Anterior cingulate cortex (tissue), 58 donors: ENCODE data around the gene EFCC1.
A peak's percentile ranks its signal among the peaks of the same experiment; 100 is the strongest.
"Not testable (repeated sequence)": the region's sequence is repeated elsewhere in the genome, so short reads cannot be mapped to it uniquely, and the experiment has no call there.

ENCODE experiments used
- DNase-seq, 58 donors: peaks; one replicate each; lab custom pipeline; 2025; lab: John Stamatoyannopoulos, UW

EFCC1 gene

DNA sequence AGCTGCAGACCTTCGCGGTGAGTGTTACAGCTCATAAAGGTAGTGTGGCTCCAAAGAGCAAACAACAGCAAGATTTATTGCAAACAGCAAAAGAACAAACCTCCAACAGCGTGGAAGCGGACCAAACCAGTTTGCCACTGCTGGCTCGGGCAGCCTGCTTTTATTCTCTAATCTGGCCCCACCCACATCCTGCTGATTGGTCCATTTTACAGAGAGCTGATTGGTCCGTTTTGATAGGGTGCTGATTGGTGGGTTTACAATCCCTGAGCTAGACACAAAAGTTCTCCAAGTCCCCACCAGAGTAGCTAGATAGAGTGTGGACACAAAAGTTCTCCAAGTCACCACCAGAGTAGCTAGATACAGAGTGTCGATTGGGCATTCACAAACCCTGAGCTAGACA lies 66.6 kb downstream of the EFCC1 start:
- DNase-seq, result not testable (repeated sequence)

DNA sequence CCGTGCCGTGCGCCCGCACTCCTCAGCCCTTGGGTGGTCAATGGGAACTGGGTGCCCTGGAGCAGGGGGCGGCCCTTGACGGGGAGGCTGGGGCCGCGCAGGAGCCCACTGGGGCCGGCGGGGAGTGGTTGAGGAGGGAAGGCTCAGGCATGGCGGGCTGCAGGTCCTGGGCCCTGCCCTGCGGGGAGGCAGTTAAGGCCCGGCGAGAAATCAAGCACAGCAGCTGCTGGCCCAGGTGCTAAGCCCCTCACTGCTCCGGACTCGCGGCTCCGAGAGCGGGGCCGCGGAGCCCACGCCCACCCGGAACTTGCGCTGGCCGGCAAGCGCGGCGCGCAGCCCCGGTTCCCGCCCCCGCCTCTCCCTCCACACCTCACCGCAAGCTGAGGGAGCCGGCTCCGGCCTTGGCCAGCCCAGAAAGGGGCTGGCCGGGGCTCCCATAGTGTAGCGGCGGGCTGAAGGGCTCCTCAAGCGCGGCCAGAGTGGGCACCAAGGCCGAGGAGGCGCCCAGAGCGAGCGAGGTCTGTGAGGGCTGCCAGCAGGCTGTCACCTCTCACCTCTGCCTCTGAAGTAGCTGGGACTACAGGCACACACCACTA lies 67.3 kb downstream of the EFCC1 start:
- no peak for DNase-seq

DNA sequence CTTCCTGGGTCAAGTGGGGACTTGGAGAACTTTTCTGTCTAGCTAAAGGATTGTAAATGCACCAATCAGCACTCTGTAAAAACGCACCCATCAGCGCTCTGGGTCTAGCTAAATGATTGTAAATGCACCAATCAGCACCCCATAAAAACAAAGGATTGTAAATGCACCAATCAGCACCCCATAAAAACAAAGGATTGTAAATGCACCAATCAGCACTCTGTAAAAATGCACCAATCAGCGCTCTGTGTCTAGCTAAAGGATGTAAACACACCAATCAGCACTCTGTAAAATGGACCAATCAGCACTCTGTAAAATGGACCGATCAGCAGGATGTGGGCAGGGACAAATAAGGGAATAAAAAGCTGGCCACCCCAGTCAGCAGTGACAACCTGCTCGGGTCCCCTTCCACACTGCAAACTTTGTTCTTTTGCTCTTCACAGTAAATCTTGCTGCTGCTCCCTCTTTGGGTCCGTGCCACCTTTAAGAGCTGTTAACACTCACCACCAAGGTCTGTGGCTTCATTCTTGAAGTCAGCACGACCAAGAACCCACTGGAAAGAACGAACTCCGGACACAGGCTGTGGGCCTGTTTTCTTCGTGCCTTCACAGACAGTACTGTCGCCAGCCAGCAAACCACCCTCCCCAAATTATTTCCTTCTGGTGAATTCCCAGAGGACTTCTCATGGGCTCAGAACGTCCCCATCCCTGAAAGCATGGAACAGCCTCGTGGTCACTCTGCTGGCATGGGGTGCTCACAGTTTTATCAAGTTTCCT lies 68.4 kb downstream of the EFCC1 start:
- DNase-seq, result not testable (repeated sequence)

DNA sequence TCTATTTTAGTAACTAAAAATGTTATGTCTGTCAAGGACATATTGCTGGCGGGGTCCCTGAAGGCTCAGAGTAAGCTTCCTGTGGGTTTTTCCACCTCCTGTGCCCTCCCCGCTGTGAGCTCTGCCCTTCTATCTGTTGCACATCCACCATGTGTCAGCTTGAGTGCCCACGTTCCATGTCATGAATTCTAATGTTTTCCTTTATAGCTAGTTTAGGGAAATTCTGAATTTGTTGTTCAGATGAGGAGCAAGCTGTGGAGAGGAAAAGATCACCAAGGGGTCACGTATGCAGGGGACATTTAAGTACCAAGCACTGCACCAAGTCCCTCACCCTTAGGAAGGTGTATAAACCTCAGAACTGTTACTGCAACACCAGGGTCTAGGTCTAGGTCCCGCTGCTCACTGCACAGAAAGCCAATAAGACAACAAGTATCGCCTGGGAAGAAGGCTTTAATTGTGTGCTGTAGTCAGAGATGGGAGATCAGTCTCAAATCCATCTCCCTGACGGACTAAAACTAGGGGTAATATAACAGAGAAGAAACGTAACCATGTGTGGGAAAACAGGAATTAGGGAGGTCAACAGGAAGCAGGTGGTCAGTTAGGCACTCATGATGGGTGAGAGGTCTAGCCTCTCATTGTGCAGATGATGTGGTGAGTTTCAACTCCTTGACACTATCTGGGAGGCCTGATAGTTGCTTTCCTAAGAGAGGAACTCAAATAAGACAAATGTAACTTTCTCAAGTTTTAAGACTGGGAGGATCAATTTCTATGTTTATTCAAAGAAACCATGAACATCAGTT lies 69.2 kb downstream of the EFCC1 start:
- DNase-seq, result no peak

DNA sequence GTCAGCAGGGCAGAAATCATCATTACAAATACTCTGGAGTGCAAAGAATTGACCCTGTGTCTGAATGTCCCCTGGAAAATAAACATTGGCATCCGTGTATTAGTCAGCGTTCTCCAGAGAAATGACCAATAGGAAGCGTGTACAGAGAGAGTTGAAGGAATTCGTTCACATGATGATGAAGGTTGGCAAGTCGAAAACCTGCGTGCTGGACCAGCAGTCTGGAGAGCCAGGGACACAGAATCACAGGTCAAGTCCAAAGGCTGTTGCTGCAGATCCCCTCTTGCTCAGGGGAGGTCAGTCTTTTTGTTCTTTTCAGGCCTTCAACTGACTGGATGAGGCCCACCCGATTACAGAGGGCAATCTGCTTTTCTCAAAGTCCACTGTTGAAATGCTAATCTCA lies 76.1 kb downstream of the EFCC1 start:
- no peak for DNase-seq

DNA sequence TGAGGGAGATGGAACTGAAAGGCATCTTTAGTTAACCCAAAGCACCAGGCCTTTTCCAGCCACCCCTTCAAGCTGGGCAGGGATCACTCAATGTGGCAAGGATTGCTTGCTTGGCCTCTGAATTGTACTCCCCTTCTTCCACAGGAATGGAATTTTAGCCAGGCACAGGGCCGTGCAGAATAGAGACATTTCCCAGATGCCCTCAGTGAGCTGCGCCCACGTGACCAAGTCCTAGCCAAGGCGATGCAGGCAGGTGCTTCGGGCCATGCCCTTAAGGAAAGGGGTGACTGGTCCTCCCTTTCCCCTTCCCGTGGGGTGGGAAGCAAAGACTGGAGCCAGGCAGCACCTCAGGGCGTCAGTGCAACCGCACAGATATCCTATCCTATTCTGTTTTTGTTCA lies 77.4 kb downstream of the EFCC1 start:
- no peak for DNase-seq

DNA sequence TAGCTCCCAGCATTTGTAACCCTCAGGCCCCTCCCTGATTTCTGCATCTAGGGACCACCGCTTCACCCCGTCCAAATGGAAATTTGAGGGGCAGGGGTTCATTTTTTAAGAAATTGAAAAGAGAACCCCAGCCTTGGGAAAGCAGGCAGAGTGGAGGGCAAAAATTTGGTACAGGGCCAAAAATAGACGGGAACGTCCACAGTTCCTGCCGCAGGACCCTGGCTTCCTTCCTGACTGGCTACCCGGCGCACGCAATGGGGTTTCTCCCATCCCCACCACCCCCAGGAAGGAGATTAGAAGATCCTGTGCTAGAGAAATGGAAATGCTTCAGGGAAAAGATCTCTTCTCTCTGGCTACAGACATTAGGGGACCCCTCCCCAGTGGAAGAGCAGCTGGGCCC lies 80.4 kb downstream of the EFCC1 start:
- no peak for DNase-seq

DNA sequence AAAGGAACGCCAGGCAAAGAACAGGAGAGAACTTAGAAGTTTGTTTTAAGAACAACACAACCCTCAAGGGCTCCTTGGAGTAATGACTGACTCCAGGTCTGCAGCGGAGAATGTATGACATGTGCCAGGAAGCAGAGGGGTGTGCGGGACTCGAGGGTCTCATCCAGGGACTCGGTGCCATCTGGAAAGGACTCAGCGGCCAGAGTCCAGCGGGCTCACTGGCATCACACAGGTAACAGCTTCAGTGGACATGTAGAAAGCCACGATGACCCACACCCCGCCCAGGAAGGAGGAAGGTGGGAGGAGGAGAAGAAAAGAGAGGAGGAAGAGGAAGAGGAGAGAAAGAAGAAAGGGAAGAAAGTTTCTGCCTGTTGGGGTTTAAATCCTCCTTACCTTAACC lies 80.9 kb downstream of the EFCC1 start:
- DNase-seq, result no peak

- no peak for DNase-seq
Observed at GRCh38 chr3:129084501-129084900, 83.4 kb downstream of the EFCC1 start.

DNA sequence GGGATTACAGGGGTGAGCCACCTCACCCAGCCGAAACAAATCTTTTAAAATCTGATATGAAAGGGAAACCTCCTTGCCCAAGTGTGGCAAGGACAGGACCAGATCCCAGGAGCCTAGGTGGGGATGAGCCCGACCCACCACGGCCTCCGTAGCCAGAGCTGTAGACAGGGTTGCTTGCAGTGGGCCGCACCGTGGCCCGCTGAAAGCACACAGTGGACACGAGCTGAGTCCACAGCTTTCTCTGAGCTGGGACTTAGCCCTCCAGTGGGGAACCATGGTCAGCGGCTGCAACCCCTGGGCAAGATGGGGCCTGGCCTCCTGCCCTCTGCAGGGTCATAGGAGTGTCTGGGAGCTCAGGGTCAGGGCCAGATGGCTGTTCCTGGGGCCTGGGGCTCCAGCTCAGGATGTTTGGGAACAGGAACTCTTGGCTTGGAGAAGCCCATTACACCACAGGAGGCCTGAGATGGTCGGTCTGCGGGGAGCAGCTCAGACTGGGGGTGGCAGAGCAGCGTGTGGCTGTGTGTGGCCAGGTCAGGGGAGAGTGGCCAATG lies 84.1 kb downstream of the EFCC1 start:
- no peak for DNase-seq

- DNase-seq, result no peak
Observed at GRCh38 chr3:129085818-129086217, 84.7 kb downstream of the EFCC1 start.

DNA sequence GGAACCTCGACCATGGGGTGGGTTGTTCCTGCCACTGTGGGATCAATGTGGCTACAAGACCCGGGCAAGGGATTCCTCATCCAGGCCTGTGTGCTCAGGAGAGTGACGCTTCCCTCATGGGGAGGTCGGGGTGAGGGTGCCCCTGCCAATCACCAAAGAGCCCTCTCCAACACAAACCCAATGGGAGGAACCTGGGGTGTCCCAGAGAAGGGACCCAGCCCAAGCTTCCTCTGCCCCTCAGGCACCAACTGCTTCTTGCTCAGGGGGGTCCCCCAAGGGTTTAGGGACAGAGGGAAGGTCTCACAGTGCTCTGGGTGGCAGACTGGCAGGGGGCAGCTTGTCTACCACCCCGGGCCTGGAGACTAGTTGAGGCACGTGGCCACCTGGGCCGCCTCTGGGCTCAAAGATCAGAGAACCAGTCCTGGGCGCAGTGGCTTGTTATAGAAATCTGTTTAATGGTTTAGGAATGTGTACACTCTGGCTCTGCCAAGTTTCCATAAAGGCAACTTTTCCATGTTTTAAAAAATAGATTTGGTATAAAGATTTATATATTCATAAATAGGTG lies 86.1 kb downstream of the EFCC1 start:
- no peak for DNase-seq

- DNase-seq, result peak in 23 of 58 donors; percentile 4 to 53 (median 20)
Observed at GRCh38 chr3:129087904-129088303, 86.8 kb downstream of the EFCC1 start.

GRCh38 chr3:129088312-129088711 lies 87.2 kb downstream of the EFCC1 start:
- DNase-seq, result not testable (repeated sequence)
